K562 (cell line): ENCODE results near the gene DBF4B. TPM values are rescaled to one million over a fixed set of nuclear protein-coding genes. Genes with fewer than 3 reads are reported as not detected.

Experiments used
- ATAC-seq: fragments of 200-7000 bp; cut with Tn5 transposase; 3 replicates; pipeline ENCODE4 v1.9.1; 2020; ENCODE audit warnings: moderate library complexity
- BruUV-seq: library from RNA; stranded (reverse); fragments of 400-500 nt; replicated peaks from 2 replicates; lab custom pipeline; 2021; lab: Mats Ljungman, UMichigan
- CTCF ChIA-PET: fragments of 300-600 bp; formaldehyde crosslinking; extraction: SDS; loops from one replicate; lab custom pipeline; 2021; ENCODE audit warnings: low intra/inter-chr PET ratio; lab: Yijun Ruan, JAX
- POLR2A ChIA-PET: fragments of 300-600, 350-650 bp; sonication (Branson Sonifier 250); formaldehyde crosslinking; extraction: SDS; loops from one replicate; lab custom pipeline; 2021; ENCODE audit warnings: antibody characterized with exemption, inconsistent platforms; lab: Yijun Ruan, JAX
- DNase-seq, 4 experiments: peaks; one replicate each; pipeline versions ENCODE4 v3.0.0 to v3.0.0-alpha.2; 2011 to 2018; ENCODE audit warnings: low spot score in 3 of 4, mixed read lengths in 3 of 4; ENCODE audit errors: extremely low read depth in 1 of 4
- FAIRE-seq: peaks from 2 replicates; lab custom pipeline; 2011; peaks lifted over from hg19 to GRCh38; lab: Jason Lieb, UNC
- H2AFZ ChIP-seq: 2 replicates; pipeline ENCODE4 v1.6.0; 2011; ENCODE audit warnings: low read depth, low read length, control low read depth, inconsistent platforms
- H3K27ac ChIP-seq: fragments of 200-600 bp; 3 replicates; pipeline ENCODE4 v1.8.0; 2011; ENCODE audit warnings: low read depth, mild to moderate bottlenecking, control low read depth, inconsistent platforms, low read length, moderate library complexity, mixed read lengths; ENCODE audit errors: extremely low read depth
- H3K27me3 ChIP-seq, 2 experiments: fragments of 300-600 bp in 1 of 2; 2 replicates in 1 of 2; 3 replicates in 1 of 2; pipeline versions ENCODE4 v1.6.0 to v1.8.0; 2011; ENCODE audit warnings: inconsistent platforms in 2 of 2, low read length in 2 of 2, mild to moderate bottlenecking in 1 of 2, mixed read lengths in 1 of 2, moderate library complexity in 1 of 2; ENCODE audit not compliant: control insufficient read depth in 2 of 2, insufficient read depth in 2 of 2
- H3K36me3 ChIP-seq: fragments of 300-600 bp; 3 replicates; pipeline ENCODE4 v1.8.0; 2011; ENCODE audit warnings: mild to moderate bottlenecking, low read length, inconsistent platforms; ENCODE audit not compliant: control insufficient read depth, insufficient read depth
- H3K4me1 ChIP-seq, 2 experiments: fragments of 200-600 bp in 1 of 2; replicated peaks in 1 of 2; 2 replicates in 1 of 2; 3 replicates in 1 of 2; pipeline versions ENCODE4 v1.5.1 to v1.8.0; 2011; ENCODE audit warnings: inconsistent platforms in 2 of 2, low read length in 2 of 2, mild to moderate bottlenecking in 1 of 2, mixed read lengths in 1 of 2, moderate library complexity in 1 of 2; ENCODE audit not compliant: control insufficient read depth in 2 of 2, insufficient read depth in 2 of 2
- H3K4me2 ChIP-seq: 2 replicates; pipeline ENCODE4 v1.6.1; 2011; ENCODE audit warnings: low read length, control low read depth, inconsistent platforms, mixed read lengths; ENCODE audit not compliant: insufficient read depth
- H3K4me3 ChIP-seq: fragments of 200-600 bp; sonication (generic), shearing (Covaris generic); 2 replicates; pipeline ENCODE4 v1.5.1; 2016; ENCODE audit warnings: control low read depth, inconsistent platforms
- H3K79me2 ChIP-seq: fragments of 200-600 bp; 3 replicates; pipeline ENCODE4 v1.8.0; 2011; ENCODE audit warnings: low read length, inconsistent platforms; ENCODE audit not compliant: control insufficient read depth, insufficient read depth
- H3K9ac ChIP-seq, 2 experiments: 2 replicates each; pipeline versions ENCODE4 v1.6.0 to v1.6.1; 2011; ENCODE audit warnings: low read depth in 2 of 2, low read length in 2 of 2, control low read depth in 1 of 2, inconsistent platforms in 1 of 2, mild to moderate bottlenecking in 1 of 2, mixed read lengths in 1 of 2; ENCODE audit not compliant: insufficient read depth in 1 of 2
- H3K9me1 ChIP-seq: one replicate; pipeline ENCODE4 v1.6.0; 2011; ENCODE audit warnings: inconsistent platforms, mild to moderate bottlenecking, low read length, moderate library complexity; ENCODE audit not compliant: control insufficient read depth, insufficient read depth
- H3K9me3 ChIP-seq: replicated peaks from 2 replicates; pipeline ENCODE4 v1.5.1; 2011; ENCODE audit warnings: low read depth, low read length, inconsistent platforms; ENCODE audit not compliant: control insufficient read depth, insufficient read depth
- H4K20me1 ChIP-seq: replicated peaks from 2 replicates; pipeline ENCODE4 v1.6.1; 2011; ENCODE audit warnings: low read length, inconsistent platforms, mixed read lengths; ENCODE audit not compliant: control insufficient read depth, insufficient read depth
- ASH1L ChIP-seq: fragments of 450-650 bp; IDR thresholded peaks from 2 replicates; pipeline ENCODE4 v1.6.1; 2018; ENCODE audit warnings: borderline replicate concordance, mild to moderate bottlenecking, low read depth; ENCODE audit not compliant: partially characterized antibody
- CBFA2T2 ChIP-seq: fragments of 450-650 bp; conservative IDR thresholded peaks from 2 replicates; pipeline ENCODE4 v1.6.1; 2017; ENCODE audit warnings: mild to moderate bottlenecking
- CBFA2T3 ChIP-seq: fragments of 450-650 bp; IDR thresholded peaks from 2 replicates; pipeline ENCODE4 v1.6.1; 2017
- CBX1 ChIP-seq: sonication (generic); IDR thresholded peaks from 2 replicates; pipeline ENCODE4 v1.6.1; 2016; ENCODE audit warnings: antibody characterized with exemption, low read depth, mild to moderate bottlenecking
- COPS2 ChIP-seq: fragments of 450-650 bp; conservative IDR thresholded peaks from 2 replicates; pipeline ENCODE4 v1.6.1; 2016; ENCODE audit warnings: mild to moderate bottlenecking, moderate library complexity
- DIDO1 ChIP-seq: fragments of 450-650 bp; IDR thresholded peaks from 2 replicates; pipeline ENCODE4 v1.6.1; 2016; ENCODE audit warnings: low read depth, missing biosample characterization, missing genetic modification characterization
- EHMT2 ChIP-seq: fragments of 450-650 bp; IDR thresholded peaks from 2 replicates; pipeline ENCODE4 v1.6.1; 2018; ENCODE audit warnings: antibody characterized with exemption
- FOS ChIP-seq: IDR thresholded peaks from 3 replicates; pipeline ENCODE4 v1.6.1; 2011; ENCODE audit not compliant: insufficient read length; ENCODE audit errors: extremely low read depth
- GABPB1 ChIP-seq: sonication (generic); formaldehyde crosslinking; IDR thresholded peaks from 2 replicates; pipeline ENCODE4 v1.8.0; 2022; ENCODE audit warnings: mild to moderate bottlenecking, missing genetic modification reagents
- HCFC1 ChIP-seq: IDR thresholded peaks from 2 replicates; pipeline ENCODE4 v1.6.1; 2012; ENCODE audit warnings: low read depth, low read length, improper control_type of control experiment
- IRF2 ChIP-seq: sonication (generic); formaldehyde crosslinking; IDR thresholded peaks from 2 replicates; pipeline ENCODE4 v1.8.1; 2022; ENCODE audit warnings: mild to moderate bottlenecking, missing genetic modification reagents
- KLF16 ChIP-seq: IDR thresholded peaks from 2 replicates; pipeline ENCODE4 v1.6.1; 2016; ENCODE audit warnings: antibody characterized with exemption
- MCM7 ChIP-seq, 2 experiments: fragments of 450-650 bp; IDR thresholded peaks; 2 replicates each; pipeline ENCODE4 v1.6.1; 2016 to 2018
- NFXL1 ChIP-seq: fragments of 450-650 bp; formaldehyde crosslinking; IDR thresholded peaks from 2 replicates; pipeline ENCODE4 v1.4.0; 2021; ENCODE audit warnings: mild to moderate bottlenecking
- PYGO2 ChIP-seq: fragments of 450-650 bp; IDR thresholded peaks from 2 replicates; pipeline ENCODE4 v1.6.1; 2016; ENCODE audit warnings: mild to moderate bottlenecking, missing genetic modification characterization, moderate library complexity, missing compliant biosample characterization
- SPI1 ChIP-seq: IDR thresholded peaks from 2 replicates; pipeline ENCODE4 v1.6.1; 2011; ENCODE audit warnings: low read depth, low read length, control low read depth, borderline replicate concordance
- TFAP4 ChIP-seq: sonication (generic); formaldehyde crosslinking; IDR thresholded peaks from 2 replicates; pipeline ENCODE4 v1.8.0; 2022; ENCODE audit warnings: missing genetic modification reagents, mild to moderate bottlenecking, moderate library complexity, borderline replicate concordance
- TRIM24 ChIP-seq, 2 experiments: fragments of 450-650 bp; IDR thresholded peaks; 2 replicates each; pipeline ENCODE4 v1.6.1; 2016
- UBTF ChIP-seq, 2 experiments: IDR thresholded peaks; 2 replicates each; pipeline ENCODE4 v1.6.1; 2012; ENCODE audit warnings: improper control_type of control experiment in 2 of 2, low read depth in 2 of 2, low read length in 2 of 2, borderline replicate concordance in 1 of 2
- WHSC1 ChIP-seq: IDR thresholded peaks from one replicate; pipeline ENCODE4 v1.6.1; 2012; ENCODE audit warnings: low read length, control low read depth, inconsistent platforms
- ZNF124 ChIP-seq: sonication (generic); formaldehyde crosslinking; IDR thresholded peaks from 2 replicates; pipeline ENCODE4 v1.8.1; 2022; ENCODE audit warnings: missing genetic modification reagents
- ZNF280B ChIP-seq: fragments of 250-450 bp; sonication (Bioruptor Pico); IDR thresholded peaks from 2 replicates; pipeline ENCODE4 v1.5.1; 2021; ENCODE audit warnings: mild to moderate bottlenecking
- ZZZ3 ChIP-seq: fragments of 450-650 bp; IDR thresholded peaks from 2 replicates; pipeline ENCODE4 v1.6.1; 2016; ENCODE audit warnings: antibody characterized with exemption, mild to moderate bottlenecking, moderate library complexity
- WGBS: fragments of 100-300 bp; shearing (Covaris generic); methylation state at CpG from one replicate; pipeline ENCODE4 v1.1.6; 2016; ENCODE audit warnings: low coverage, mixed read lengths; ENCODE audit not compliant: insufficient coverage; ENCODE audit errors: missing lambda C conversion rate; 5-methylcytosine and 5-hydroxymethylcytosine counted together
- in situ Hi-C: fragments of 300-500 bp; cut with MboI; formaldehyde crosslinking; loops from 4 replicates; pipeline ENCODE4 v1.15.0; 2018; ENCODE audit warnings: inconsistent platforms, mixed read lengths
- intact Hi-C: fragments of 100-400 bp; cut with micrococcal nuclease; formaldehyde crosslinking; loops from 2 replicates; pipeline ENCODE4 v1.14.2; 2022
- polyA plus RNA-seq, 8 experiments: library from polyadenylated mRNA; depleted of rRNA in 4 of 8; stranded (reverse) in 5 of 8; unstranded in 3 of 8; fragments of >200 nt; fragmentation: Nextera tagmentation in 2 of 8; fragmentation: Illumina TruSeq in 1 of 8; extraction: Ambion mirVana in 2 of 8; extraction: Trizol in 1 of 8; gene quantifications; 2 replicates each; pipeline versions ENCODE4 v1.2.1 to v1.2.3, GENCODE V29; 2011 to 2014; ENCODE audit warnings: inconsistent platforms in 1 of 8, missing spikeins in 1 of 8
- total RNA-seq, 7 experiments: library from RNA; depleted of rRNA in 6 of 7; stranded (reverse); fragments of >200 nt in 6 of 7; fragmentation: Illumina TruSeq in 2 of 7; extraction: Trizol in 2 of 7; gene quantifications; 2 replicates each; pipeline versions ENCODE4 v1.2.1 to v1.2.3, GENCODE V29; 2011 to 2021; ENCODE audit warnings: low replicate concordance in 1 of 7

Gene DBF4B
- total and polyA plus RNA-seq, 9 of the 15 experiments (the other 6 are each of a cell fraction or from before 2014, with no cell fraction given), result 2.5 to 26.9 (median 14.6) TPM

GRCh38 chr17:44767493-44767892 is 59.0 kb downstream of the DBF4B start:
- intact Hi-C loops, result no loop called here

More at GRCh38 chr17:44767493-44767892, 59.0 kb downstream of the DBF4B start:
- no peak for DNase-seq
- H3K27me3 ChIP-seq, result peaks cover under 1 to 29% of the 10 kb centered on the region in 2 experiments; a peak in 3 of 5 replicates
- no peak overlapping the region for H2AFZ ChIP-seq
- no peak overlapping the region for H3K27ac ChIP-seq
- BruUV-seq, result no TSS peak
- ATAC-seq, result peak; percentile 13; the same call in 2 of the 3 replicates
- 0% methylated on average over 2 of the region's 4 CpGs for WGBS
- TF ChIP-seq CBFA2T2 (peak; percentile 40), HCFC1 (no peak), ZNF280B (no peak), ASH1L (no peak), TRIM24 (IDR thresholded peaks at IDR 0.05) (0 out of 4 replicates have a peak, but pooled peaks of 1 of the 2 experiments have one; percentile 13), GABPB1 (CRISPR knock-in tag) (no peak), DIDO1 (tag) (no peak), COPS2 (no peak), IRF2 (CRISPR knock-in tag) (no peak), MCM7 (IDR thresholded peaks at IDR 0.05) (no peak), ZNF124 (CRISPR knock-in tag) (no peak), PYGO2 (tag) (no peak), FOS (no peak), NFXL1 (no peak), CBFA2T3 (peak; percentile 60), ZZZ3 (no peak), CBX1 (no peak), UBTF (IDR thresholded peaks at IDR 0.05; ENCODE audit: borderline replicate concordance in 1 of 2, low read depth in 2 of 2, low read length in 2 of 2) (no peak), WHSC1 (no peak), KLF16 (peak; percentile 69), TFAP4 (CRISPR knock-in tag) (peak; percentile 79), SPI1 (peak; percentile 84), EHMT2 (no peak)
- TF ChIP-seq, all 486 proteins: peak for 6
- Histone ChIP-seq H3K4me1 (peaks cover 0 to 33% of the 10 kb centered on the region in 2 experiments; a peak in 2 of 5 replicates), H3K9me3 (no peaks in the 10 kb centered on the region), H3K4me3 (no peak overlapping the region), H3K79me2 (no peaks in the 10 kb centered on the region), H3K36me3 (no peaks in the 10 kb centered on the region), H3K9ac (peak overlapping the region in 1 of 2 experiments; percentile 45; a peak in 2 of 4 replicates), H4K20me1 (no peaks in the 10 kb centered on the region), H3K4me2 (no peak overlapping the region), H3K9me1 (no peaks in the 10 kb centered on the region)
- ChIA-PET POLR2A (no interaction called here), CTCF (no interaction called here)
- FAIRE-seq, result no peak
- in situ Hi-C loops, result no loop called here
